ENCODE results near the gene MYPN.
"Not testable (repeated sequence)": the region's sequence is repeated elsewhere in the genome, so short reads cannot be mapped to it uniquely, and the experiment has no call there.

The MYPN gene

DNA sequence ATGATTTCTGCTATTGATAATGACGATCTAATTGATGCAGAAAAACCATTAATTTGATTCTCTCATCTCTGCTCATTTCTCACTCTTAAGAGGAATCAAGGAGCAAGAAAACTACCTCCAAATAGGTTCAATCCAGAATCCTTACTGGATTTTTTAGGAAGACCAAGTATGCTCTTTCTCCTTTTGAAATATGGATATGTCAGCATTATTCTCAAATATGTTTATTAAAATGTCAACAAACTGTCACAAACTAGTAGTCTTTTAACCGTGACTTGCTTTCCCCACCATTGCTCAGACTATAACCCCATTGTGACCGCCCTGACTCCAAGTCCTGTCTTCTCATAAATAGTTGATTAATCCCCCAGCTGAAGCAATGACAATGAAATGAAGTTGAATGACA, 123.8 kb downstream of the MYPN start:
- no peak for DNase-seq

DNA sequence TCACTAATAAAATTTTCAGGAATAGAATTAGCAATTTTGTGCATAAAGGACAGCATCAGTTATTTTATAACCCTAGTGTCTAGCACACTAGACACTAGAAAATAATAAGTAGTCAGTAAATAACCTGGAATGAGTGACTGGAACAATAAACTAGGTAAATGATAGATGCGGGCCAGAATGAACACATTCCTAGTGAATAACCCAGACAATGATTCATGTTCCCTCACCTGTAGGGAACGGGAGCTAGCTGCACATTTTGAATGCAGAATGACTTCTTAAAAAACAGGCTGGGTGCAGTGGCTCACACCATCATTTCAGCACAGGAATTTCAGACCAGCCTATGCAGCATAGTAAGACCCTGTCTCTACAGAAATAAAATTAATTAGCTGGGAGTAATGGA, 125.8 kb downstream of the MYPN start:
- no peak for DNase-seq

DNA sequence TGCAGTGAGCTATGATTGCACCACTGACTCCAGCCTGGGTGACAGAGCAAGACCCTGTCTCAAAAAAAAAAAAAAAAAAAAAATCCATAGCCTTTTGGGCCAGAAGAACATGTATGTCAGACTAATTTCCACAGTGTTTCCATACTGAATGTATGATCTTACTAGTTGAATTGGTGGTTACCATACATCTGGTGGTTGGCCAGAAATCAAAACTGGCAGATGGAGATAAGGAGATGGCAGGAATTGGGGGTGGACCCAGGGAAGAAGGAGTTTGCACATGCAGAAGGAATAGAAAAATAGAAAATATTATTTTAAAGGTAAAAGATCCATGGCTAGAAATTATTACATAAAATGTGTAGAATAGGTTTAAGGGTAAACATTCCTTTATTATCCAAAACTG, 126.3 kb downstream of the MYPN start:
- DNase-seq = peak; percentile 34

DNA sequence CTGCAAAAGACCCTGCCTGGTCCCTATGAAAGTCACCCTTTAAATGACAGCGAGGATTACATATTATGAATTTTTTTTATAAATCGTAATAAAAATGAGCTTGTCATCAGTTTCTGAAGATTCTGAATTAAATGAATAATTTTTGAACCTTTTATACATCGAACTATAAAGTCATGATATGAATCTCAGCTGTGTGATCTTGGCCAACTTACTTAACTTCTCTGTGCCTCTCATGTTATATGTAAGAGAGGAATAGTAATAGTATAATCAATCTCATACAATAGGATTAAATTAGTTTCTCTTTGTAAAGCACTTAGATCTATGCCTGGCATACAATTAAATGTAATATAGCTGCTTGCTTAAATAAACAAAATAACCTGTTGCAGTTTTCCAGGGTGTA, 127.9 kb downstream of the MYPN start:
- no peak for DNase-seq

DNA sequence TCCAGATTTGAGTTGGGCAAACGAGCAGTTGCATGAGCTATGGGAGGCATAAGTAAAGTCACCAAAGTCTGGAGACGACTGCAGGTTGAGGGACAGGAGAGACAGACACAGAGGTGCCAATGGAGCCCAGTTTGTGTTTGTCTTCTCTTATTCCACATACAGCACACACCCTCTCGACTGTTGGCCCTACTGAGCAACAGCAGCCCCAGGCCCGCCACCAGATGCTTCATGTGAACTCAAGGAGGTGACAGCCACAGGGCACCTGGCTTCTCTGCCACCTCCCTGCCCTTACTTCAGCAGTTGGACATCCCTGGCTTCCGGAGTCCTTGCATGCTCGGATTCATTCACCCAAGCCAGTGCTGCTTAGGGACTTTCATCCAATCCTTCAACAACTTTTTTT, 129.1 kb downstream of the MYPN start:
- DNase-seq = no peak

DNA sequence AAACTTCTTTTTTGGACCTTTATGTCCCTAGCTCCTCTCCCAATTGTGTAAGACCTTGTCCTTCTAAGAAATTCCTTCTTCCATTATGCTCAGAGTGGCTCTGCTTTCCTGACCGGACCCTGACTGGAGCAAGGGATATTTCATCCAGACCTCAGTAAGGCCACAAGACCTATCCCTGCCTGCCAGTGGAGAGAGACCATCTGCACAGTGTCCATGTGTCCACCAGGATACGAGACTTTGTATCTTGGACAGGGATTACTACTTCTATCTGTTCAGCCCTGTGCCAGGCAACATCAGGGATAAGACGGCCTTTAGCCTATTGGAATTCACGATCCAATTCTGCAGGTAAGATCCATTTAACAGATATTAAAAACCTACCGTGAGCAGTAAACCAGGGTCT, 129.8 kb downstream of the MYPN start:
- DNase-seq = no peak

DNA sequence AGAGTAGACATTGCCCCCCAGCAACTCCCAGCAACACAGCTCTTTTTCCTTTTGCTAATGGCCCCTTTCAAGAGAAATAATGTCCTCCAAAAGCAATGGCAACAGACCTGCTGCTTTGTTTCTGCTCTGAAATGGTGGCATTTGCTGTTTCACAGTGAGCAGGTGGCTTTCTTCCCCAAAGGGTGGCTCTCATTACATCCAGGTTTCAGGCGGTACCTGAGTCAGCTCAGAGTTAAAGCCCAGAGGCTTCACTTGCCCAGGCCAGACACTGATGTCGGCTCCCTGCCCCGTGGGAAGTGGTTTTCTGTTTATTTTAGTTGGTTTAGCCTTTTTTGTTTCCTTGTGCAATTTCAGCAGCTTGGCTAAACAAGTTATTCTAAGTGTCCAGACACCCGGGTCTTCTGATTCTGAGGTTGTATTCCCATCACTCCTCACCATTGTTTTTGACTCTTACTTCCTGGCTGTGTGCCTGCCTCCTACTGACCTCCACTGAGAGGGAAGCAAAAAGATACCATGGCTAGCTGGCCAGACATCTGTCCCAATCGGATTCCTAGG, 130.4 kb downstream of the MYPN start:
- DNase-seq = no peak

DNA sequence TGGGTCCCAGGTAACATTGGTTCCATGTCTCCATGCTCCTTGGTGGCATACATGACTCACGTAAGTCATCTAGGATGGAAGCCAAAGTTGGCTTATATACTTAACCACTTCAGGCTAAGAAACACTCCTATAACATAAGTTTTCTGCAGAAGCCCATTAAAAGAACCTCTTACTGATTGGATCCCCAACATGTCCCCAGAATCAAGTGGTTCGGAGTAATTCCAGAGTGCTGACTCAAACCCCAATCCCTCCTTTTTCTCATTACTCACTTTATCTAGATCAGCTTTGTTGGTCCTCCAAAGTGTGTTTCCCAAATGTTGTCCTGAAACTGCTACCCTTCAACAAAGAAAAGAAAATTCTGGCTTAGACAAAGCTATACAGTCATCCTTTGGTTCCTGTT, 132.8 kb downstream of the MYPN start:
- DNase-seq = no peak

DNA sequence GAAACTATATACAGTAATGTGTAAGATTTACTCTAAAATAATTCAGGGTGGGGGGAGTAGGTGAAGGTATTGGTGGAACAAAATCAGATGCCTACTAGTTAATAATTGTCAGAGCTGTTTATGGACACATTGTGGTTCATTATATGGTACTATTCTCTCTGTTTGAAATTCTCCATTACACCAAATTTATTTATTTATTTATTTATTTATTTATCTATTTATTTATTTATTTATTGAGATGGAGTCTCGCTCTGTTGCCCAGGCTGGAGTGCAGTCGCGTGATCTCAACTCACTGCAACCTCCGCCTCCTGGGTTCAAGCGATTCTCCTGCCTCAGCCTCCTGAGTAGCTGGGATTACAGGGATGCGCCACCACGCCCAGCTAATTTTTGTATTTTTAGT, 137.1 kb downstream of the MYPN start:
- DNase-seq = not testable (repeated sequence)

DNA sequence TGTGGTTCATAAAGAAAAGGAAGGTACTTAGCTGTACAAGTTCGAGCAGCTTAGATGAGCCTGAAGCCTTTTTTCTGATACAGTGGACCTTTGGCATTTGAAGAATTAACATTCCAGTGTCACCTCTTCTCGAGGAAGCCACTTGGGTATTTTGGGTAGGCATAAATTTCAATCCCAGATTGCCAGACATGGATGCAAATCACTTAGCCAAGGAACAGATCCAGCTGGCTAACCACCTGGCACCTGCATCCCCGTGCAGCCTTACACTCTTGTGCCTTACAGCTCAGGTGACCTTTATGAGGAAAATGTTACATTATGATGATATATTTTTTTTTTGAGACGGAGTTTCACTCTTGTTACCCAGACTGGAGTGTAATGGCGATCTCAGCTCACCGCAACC, 138.6 kb downstream of the MYPN start:
- no peak for DNase-seq

DNA sequence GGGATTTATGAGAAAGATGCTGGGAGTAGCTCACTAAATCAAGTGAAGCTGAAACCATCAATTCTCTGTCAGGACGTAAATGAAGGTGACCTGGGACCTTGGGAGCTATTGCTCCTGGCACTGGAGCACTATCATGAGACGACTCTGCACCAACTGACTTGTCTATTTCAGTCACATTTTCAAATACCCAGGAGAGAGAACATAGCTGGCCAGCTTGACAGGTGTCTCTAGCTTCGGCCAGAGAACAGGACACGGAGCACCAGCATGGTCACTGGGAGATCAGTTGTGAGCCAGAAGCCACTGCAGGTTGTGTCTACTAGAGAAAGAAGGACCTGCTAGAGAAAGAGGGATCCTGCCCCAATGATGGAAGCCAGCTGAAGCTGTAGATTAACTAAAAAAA, 140.0 kb downstream of the MYPN start:
- no peak for DNase-seq

DNA sequence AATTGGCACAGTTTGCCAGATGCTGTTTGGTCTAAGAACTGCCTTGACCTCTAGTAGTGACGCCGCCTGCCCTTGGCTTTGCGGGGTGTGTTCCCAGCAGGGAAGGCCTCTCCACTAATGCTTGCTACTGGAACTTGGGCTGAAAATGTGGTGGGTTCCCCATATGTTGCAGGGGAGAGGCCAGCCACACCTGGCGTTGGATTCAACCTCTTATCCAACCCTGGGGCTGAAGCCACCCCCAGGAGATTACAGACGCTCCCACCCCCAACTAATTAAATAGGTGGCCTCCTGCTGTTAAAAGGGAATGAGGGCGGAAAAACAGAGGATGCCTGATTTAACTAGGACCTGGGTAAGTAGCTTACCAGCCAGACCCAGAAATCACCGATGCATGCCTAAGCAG, 141.9 kb downstream of the MYPN start:
- DNase-seq = no peak

DNA sequence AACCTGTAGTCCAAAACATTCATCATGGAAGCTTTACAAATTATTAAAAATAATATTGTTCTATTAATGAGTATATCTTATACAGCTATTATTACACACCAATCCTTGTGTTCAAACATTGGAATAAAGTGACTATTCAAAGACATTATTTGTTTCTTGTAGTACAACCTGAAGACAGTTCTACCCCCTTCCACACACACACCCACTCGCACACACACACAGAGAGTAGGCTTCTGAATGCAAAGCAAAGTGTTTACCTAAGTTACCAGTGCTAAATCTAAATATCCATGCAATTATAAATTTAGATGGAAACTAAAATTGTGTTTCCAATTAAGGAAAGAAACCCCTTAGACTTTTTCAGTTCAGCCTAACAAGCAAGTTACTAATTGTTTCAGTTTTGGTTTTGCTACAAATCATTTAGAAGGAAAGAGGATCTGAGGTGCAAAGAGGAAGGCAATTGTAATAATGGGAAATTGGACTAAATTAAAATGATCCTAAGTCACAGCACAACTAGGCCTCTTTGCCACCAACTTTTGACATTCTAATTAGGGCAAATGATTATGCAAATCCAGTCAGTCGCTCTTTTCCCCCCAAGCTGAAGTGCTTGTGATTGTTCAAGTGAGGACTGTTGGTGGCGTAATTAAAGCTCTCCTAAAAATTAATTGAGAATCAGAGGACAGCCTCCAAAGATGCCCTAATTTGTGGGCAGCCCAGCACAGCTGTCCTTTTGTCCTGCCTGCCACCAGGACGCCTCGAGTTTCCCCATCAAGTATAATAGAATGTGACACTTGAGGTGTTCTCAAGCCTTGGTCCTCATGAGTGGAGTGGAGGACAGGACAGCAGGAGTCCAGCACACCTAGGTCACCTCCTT, 142.6 kb downstream of the MYPN start:
- no peak for DNase-seq

DNA sequence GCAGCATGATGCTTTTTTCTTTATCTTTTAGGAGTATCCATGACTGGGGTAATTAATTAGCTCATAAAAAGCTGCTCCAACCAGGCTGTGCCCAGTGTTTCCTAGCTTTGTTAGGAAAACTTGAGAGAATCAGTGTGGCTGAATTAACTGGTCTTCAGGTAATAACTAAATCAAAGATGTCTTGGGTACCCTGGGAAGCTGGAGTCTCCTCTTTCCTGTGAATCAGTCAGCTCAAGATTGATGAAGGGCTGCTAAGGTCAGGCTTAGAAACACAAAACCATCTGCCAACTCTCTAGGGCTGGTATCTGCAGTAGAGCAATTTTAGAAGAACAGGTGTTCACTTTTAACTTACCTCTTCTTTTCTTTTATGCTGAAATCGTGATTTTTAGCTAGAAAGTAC, 144.1 kb downstream of the MYPN start:
- DNase-seq = no peak

DNA sequence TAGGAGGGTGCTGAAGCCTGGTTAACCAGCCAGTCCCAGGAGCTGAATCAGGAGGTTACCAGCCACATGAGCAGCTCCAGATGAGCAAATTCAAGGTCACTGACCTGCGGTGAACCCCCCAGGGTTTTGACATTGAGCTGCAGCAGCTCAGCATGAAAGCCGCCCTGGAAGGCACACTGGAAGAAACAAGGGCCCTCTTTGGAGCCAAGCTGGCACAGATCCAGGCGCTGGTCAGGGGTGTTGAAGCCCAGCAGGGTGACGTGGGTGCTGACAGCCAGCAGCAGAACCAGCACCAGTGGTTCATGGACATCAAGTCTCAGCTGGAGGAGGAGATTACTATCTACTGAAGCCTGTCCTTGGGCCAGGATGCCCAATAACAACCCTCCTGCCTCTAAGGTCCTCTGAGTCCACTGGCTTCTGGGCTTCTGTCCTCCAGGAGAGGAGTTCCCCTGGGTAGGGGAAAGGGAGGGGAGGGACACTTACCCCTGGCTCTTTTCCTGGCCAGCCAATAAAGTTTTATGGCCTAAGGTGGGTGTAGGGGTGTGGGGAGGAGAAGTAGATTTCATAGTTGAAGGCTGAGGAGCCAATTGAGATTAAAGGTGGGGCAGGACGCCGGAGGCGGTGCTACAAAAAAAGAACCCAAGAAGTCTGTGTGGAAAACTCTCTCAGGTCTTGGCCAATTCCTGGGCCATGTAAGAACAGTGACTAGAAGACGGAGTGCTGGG, 152.0 kb downstream of the MYPN start:
- no peak for DNase-seq
